GM21737 (cell line): Measurements from ENCODE around the gene SCYL1.

Experiments used
- ATAC-seq: cut with Tn5 transposase; IDR thresholded peaks from one replicate; pipeline ENCODE4 v1.9.1; 2021; ENCODE audit warnings: mild to moderate bottlenecking, moderate library complexity; ENCODE audit not compliant: unreplicated experiment

The SCYL1 gene

DNA sequence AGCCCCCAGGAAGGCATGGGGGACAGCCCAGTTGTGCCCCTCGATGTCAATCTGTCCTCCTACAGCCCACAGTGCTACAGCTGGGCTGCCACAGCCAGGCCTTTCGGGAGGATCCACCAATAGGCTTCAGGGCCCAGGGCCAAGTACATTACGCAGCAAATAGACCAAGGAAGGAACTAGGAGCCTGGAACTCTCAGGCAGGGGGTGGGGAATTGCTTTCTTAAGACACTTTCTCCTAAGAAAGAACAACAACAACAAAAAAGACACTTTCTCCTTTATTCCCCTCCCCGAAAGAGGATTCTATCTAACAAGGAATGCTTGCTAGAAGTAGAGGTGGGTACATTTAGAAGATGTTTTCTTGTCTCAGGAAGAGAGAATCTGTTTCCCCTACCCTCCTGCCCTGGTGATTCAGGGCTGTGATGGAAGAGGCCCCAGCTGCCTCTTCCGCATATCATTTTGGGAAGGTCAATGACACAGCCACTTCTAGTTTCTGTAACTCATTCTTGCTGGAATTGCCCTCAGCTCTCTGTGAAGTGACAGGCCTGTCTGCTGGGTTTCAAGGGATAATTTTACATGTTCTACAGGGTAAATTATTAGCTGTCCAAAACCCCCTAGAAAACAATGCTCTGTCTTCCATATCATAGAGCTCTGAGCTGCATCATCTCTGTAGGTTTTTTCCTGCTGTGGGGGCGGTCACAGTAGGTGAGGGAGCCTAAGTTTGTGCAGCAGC is 32.1 kb upstream of the SCYL1 start:
- ATAC-seq = no peak

DNA sequence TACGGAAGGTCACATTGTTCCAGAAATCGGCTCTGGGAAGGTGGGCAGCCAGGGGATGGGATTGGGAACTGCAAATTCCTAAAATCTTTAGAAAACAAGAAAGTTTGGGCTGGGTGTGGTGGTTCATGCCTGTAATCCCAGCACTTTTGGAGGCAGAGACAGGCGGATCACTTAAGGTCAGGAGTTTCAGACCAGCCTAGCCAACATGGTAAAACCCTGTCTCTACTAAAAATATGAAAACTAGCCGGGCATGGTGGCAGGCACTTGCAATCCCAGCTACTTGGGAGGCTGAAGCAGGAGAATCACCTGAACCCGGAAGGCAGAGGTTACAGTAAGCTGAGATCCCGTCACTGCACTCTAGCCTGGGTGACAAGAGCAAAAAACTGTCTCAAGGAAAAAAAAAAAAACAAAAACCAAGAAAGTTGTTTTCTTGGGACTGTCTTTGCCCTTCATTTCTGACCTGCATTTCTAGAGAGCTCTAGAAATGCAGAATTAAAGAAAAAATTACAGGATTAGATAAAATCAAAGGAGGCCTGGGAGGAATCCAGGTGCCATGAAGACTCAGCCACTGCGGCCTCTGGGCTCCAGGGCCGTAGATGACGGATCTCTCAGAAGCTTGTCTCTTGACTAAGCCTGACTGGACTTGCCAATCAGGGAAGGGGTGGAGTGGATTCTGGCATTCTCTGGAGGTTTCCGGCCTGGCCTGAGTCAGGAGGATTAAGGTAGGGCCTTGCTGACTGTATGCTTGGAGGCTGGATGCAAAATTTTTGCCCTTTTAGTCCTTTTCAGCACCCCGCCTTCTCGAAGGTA is 31.3 kb upstream of the SCYL1 start:
- ATAC-seq = no peak

DNA sequence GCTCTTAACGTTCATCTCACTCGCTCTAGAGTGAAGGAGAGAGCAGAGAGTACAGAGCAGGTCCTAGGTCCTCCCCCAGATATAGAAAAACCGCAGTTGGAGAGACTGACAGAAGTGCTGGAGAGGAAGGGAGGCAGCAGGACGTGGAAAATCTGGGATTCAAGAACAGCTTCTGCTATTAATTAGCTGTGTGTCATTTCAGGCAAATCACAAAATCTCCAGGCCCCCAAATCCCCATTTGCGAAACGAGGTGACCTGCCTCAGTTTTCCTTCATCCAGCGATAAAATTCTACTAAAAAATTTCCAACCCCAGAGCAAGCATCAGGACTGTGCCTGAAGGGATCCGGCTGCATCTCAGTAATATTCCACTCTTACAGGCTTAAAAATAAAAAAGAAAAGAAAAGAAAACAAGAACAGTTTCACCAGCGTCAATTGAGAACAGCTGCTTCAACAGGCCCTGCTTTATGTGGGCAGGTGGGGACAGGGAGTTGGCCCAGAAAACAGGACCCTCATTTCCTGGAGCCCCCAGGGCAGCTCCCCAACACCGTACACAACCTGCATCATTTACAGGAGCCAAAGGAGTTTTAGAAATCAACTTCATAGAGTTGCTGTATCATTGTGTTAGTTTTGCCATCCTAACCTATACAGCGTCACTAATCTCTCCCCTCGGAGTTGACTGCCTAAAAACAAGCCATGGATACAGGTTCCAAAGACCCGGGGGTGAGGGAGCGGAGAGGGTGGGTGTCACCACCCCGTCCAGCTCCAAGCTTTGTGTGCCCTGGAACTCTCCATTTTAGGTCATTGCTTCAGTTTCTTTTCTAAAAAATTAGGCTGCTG is 28.4 kb upstream of the SCYL1 start:
- no peak for ATAC-seq

DNA sequence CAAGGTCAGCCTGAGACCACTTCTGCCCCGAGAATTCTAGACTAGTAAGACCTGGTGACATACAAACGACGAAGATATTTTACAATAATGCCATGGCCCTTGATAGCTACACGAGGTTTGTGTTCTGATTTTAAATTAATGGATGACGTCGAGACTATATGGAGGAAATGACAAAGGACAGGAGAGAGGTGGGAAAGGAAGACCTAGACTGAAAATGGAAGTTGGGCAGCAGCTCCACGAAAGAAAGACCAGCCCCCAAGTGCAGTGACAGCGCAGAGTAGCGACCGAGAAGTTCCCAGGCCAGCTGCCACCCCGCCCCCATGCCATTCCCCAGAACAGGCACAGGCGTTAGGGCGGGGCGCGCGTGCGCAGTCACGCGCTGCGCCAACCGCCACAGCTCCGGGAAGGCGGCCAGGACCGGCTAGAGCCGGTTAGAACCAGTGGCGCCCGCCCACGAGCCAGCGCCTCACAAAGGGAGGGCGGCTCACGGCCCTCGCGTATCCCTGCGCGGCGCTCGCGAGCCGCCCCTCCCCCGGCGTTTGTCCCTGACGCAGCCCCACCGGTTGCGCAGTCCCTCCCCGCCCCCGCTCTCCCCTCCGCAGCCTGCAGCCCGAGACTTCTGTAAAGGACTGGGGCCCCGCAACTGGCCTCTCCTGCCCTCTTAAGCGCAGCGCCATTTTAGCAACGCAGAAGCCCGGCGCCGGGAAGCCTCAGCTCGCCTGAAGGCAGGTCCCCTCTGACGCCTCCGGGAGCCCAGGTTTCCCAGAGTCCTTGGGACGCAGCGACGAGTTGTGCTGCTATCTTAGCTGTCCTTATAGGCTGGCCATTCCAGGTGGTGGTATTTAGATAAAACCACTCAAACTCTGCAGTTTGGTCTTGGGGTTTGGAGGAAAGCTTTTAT is 27.5 kb upstream of the SCYL1 start:
- ATAC-seq = peak; percentile 54

DNA sequence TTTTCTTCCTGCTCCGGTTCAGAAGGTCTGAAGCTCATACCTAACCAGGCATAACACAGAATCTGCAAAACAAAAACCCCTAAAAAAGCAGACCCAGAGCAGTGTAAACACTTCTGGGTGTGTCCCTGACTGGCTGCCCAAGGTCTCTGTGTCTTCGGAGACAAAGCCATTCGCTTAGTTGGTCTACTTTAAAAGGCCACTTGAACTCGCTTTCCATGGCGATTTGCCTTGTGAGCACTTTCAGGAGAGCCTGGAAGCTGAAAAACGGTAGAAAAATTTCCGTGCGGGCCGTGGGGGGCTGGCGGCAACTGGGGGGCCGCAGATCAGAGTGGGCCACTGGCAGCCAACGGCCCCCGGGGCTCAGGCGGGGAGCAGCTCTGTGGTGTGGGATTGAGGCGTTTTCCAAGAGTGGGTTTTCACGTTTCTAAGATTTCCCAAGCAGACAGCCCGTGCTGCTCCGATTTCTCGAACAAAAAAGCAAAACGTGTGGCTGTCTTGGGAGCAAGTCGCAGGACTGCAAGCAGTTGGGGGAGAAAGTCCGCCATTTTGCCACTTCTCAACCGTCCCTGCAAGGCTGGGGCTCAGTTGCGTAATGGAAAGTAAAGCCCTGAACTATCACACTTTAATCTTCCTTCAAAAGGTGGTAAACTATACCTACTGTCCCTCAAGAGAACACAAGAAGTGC is 26.7 kb upstream of the SCYL1 start:
- ATAC-seq = no peak

DNA sequence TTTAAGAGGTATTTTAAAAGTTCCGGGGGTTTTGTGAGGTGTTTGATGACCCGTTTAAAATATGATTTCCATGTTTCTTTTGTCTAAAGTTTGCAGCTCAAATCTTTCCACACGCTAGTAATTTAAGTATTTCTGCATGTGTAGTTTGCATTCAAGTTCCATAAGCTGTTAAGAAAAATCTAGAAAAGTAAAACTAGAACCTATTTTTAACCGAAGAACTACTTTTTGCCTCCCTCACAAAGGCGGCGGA is 26.2 kb upstream of the SCYL1 start:
- no peak for ATAC-seq

DNA sequence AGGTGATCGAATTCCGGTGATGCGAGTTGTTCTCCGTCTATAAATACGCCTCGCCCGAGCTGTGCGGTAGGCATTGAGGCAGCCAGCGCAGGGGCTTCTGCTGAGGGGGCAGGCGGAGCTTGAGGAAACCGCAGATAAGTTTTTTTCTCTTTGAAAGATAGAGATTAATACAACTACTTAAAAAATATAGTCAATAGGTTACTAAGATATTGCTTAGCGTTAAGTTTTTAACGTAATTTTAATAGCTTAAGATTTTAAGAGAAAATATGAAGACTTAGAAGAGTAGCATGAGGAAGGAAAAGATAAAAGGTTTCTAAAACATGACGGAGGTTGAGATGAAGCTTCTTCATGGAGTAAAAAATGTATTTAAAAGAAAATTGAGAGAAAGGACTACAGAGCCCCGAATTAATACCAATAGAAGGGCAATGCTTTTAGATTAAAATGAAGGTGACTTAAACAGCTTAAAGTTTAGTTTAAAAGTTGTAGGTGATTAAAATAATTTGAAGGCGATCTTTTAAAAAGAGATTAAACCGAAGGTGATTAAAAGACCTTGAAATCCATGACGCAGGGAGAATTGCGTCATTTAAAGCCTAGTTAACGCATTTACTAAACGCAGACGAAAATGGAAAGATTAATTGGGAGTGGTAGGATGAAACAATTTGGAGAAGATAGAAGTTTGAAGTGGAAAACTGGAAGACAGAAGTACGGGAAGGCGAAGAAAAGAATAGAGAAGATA is 25.7 kb upstream of the SCYL1 start, which contains the start of gene MALAT1:
TSS of gene MALAT1 (plus strand) at position 69 of the 736 bp plus-strand sequence.
- ATAC-seq = peak; percentile 24

DNA sequence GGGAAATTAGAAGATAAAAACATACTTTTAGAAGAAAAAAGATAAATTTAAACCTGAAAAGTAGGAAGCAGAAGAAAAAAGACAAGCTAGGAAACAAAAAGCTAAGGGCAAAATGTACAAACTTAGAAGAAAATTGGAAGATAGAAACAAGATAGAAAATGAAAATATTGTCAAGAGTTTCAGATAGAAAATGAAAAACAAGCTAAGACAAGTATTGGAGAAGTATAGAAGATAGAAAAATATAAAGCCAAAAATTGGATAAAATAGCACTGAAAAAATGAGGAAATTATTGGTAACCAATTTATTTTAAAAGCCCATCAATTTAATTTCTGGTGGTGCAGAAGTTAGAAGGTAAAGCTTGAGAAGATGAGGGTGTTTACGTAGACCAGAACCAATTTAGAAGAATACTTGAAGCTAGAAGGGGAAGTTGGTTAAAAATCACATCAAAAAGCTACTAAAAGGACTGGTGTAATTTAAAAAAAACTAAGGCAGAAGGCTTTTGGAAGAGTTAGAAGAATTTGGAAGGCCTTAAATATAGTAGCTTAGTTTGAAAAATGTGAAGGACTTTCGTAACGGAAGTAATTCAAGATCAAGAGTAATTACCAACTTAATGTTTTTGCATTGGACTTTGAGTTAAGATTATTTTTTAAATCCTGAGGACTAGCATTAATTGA is 25.0 kb upstream of the SCYL1 start:
- no peak for ATAC-seq

DNA sequence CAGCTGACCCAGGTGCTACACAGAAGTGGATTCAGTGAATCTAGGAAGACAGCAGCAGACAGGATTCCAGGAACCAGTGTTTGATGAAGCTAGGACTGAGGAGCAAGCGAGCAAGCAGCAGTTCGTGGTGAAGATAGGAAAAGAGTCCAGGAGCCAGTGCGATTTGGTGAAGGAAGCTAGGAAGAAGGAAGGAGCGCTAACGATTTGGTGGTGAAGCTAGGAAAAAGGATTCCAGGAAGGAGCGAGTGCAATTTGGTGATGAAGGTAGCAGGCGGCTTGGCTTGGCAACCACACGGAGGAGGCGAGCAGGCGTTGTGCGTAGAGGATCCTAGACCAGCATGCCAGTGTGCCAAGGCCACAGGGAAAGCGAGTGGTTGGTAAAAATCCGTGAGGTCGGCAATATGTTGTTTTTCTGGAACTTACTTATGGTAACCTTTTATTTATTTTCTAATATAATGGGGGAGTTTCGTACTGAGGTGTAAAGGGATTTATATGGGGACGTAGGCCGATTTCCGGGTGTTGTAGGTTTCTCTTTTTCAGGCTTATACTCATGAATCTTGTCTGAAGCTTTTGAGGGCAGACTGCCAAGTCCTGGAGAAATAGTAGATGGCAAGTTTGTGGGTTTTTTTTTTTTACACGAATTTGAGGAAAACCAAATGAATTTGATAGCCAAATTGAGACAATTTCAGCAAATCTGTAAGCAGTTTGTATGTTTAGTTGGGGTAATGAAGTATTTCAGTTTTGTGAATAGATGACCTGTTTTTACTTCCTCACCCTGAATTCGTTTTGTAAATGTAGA is 24.3 kb upstream of the SCYL1 start:
- no peak for ATAC-seq

DNA sequence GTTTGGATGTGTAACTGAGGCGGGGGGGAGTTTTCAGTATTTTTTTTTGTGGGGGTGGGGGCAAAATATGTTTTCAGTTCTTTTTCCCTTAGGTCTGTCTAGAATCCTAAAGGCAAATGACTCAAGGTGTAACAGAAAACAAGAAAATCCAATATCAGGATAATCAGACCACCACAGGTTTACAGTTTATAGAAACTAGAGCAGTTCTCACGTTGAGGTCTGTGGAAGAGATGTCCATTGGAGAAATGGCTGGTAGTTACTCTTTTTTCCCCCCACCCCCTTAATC is 23.8 kb upstream of the SCYL1 start:
- ATAC-seq = no peak

DNA sequence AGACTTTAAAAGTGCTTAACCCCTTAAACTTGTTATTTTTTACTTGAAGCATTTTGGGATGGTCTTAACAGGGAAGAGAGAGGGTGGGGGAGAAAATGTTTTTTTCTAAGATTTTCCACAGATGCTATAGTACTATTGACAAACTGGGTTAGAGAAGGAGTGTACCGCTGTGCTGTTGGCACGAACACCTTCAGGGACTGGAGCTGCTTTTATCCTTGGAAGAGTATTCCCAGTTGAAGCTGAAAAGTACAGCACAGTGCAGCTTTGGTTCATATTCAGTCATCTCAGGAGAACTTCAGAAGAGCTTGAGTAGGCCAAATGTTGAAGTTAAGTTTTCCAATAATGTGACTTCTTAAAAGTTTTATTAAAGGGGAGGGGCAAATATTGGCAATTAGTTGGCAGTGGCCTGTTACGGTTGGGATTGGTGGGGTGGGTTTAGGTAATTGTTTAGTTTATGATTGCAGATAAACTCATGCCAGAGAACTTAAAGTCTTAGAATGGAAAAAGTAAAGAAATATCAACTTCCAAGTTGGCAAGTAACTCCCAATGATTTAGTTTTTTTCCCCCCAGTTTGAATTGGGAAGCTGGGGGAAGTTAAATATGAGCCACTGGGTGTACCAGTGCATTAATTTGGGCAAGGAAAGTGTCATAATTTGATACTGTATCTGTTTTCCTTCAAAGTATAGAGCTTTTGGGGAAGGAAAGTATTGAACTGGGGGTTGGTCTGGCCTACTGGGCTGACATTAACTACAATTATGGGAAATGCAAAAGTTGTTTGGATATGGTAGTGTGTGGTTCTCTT is 23.2 kb upstream of the SCYL1 start:
- no peak for ATAC-seq

DNA sequence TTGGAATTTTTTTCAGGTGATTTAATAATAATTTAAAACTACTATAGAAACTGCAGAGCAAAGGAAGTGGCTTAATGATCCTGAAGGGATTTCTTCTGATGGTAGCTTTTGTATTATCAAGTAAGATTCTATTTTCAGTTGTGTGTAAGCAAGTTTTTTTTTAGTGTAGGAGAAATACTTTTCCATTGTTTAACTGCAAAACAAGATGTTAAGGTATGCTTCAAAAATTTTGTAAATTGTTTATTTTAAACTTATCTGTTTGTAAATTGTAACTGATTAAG is 22.7 kb upstream of the SCYL1 start:
- ATAC-seq = no peak

DNA sequence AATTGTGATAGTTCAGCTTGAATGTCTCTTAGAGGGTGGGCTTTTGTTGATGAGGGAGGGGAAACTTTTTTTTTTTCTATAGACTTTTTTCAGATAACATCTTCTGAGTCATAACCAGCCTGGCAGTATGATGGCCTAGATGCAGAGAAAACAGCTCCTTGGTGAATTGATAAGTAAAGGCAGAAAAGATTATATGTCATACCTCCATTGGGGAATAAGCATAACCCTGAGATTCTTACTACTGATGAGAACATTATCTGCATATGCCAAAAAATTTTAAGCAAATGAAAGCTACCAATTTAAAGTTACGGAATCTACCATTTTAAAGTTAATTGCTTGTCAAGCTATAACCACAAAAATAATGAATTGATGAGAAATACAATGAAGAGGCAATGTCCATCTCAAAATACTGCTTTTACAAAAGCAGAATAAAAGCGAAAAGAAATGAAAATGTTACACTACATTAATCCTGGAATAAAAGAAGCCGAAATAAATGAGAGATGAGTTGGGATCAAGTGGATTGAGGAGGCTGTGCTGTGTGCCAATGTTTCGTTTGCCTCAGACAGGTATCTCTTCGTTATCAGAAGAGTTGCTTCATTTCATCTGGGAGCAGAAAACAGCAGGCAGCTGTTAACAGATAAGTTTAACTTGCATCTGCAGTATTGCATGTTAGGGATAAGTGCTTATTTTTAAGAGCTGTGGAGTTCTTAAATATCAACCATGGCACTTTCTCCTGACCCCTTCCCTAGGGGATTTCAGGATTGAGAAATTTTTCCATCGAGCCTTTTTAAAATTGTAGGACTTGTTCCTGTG is 22.1 kb upstream of the SCYL1 start:
- ATAC-seq = no peak

DNA sequence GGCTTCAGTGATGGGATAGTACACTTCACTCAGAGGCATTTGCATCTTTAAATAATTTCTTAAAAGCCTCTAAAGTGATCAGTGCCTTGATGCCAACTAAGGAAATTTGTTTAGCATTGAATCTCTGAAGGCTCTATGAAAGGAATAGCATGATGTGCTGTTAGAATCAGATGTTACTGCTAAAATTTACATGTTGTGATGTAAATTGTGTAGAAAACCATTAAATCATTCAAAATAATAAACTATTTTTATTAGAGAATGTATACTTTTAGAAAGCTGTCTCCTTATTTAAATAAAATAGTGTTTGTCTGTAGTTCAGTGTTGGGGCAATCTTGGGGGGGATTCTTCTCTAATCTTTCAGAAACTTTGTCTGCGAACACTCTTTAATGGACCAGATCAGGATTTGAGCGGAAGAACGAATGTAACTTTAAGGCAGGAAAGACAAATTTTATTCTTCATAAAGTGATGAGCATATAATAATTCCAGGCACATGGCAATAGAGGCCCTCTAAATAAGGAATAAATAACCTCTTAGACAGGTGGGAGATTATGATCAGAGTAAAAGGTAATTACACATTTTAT is 21.4 kb upstream of the SCYL1 start:
- no peak for ATAC-seq

DNA sequence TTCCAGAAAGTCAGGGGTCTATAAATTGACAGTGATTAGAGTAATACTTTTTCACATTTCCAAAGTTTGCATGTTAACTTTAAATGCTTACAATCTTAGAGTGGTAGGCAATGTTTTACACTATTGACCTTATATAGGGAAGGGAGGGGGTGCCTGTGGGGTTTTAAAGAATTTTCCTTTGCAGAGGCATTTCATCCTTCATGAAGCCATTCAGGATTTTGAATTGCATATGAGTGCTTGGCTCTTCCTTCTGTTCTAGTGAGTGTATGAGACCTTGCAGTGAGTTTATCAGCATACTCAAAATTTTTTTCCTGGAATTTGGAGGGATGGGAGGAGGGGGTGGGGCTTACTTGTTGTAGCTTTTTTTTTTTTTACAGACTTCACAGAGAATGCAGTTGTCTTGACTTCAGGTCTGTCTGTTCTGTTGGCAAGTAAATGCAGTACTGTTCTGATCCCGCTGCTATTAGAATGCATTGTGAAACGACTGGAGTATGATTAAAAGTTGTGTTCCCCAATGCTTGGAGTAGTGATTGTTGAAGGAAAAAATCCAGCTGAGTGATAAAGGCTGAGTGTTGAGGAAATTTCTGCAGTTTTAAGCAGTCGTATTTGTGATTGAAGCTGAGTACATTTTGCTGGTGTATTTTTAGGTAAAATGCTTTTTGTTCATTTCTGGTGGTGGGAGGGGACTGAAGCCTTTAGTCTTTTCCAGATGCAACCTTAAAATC is 20.8 kb upstream of the SCYL1 start:
- no peak for ATAC-seq
